ENCODE data around the gene RHBDF2.
"Not testable (repeated sequence)": the region's sequence is repeated elsewhere in the genome, so short reads cannot be mapped to it uniquely, and the experiment has no call there.

The RHBDF2 gene

DNA sequence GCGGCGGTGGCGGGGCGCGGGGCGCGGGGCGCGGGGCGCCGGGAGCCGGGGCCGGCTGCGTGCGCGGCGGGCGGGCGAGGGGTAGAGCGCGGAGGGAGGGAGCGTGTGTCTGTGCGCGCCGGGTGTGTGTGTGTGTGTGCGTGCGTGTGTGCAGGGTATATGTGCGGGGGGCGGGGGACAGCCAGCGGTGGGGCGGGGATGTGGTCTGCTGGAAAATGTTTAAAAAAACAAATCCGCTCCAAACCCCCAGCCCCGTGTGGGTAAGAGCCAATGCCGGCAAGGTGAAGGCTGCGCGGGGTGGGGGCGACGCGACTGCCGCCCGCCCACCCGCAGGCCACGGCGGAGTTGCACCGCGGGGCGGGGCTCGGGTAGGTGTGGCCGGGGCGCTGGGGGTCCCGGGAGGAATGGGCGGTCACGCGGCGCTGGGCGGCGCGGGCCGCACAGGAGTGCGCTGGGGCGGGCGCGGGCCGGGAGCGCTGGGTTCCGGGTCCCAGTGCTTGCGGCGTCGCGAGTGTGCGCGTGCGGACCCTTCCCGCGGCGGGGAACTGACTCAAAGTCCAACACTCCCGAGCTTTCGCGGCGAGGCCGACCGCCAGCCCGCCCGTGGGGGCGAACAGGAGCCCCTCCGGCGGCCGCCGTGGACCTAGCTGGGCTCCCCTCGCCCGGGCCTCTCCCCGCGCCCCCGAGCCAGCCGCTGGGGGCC lies 36.5 kb upstream of the RHBDF2 start, which contains the start of gene CYGB:
TSS of gene CYGB (minus strand) at position 132 of the 703 bp plus-strand sequence. CDS start 167 bp downstream, outside the sequence.
- DNase-seq = no peak

DNA sequence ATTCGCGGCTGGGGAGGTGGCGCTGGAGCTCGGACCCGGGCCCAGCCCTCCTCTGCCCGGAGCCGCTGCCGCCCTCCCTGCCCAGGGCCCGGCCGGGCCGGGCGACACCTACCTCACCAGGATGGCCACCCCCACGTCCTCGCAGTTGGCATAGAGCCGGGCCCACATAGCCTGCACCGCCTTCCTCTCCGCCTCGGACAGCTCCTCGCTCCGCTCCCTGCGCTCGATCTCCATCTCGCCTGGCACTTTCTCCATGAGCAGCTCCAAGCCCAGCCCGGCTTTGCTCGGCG lies 36.0 kb upstream of the RHBDF2 start:
- no peak for DNase-seq

DNA sequence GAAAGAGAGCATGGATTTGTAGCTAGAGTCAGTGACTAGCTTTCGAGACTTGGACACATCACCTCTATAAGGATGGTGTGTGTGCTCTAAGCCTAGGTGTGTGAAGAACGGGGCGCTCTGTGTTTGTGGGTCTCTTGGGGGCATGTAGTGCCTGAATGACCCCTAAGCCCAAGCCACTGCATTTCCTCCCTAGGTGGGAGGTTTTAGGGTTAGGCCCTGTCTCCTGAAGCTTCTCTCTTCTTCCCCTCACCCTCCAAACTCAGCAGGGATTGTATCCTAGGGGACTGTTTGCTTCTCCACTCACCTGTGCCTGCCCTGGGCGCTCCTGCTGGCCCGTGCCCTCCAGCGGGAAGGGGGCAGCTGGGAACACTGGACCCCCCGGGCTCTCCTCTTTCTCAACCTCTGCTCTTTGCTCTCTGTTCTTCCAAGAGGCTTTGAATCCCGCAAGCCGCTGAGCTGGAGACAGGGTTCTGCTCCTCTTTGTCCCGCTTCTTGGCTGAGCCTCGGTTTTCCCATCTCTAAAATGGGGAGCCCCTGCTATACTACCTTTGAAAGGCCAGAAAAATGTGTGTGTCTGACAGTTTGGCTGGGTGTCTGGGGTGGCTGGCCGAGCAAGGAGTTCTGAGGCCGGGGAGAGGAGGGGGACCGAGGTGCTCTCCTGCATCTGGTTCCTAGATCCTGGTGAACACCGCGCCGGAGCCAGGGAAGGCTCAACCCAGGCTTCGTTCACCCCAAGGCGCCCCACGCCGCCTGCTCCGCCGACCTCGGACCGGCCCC lies 35.5 kb upstream of the RHBDF2 start:
- DNase-seq = no peak

DNA sequence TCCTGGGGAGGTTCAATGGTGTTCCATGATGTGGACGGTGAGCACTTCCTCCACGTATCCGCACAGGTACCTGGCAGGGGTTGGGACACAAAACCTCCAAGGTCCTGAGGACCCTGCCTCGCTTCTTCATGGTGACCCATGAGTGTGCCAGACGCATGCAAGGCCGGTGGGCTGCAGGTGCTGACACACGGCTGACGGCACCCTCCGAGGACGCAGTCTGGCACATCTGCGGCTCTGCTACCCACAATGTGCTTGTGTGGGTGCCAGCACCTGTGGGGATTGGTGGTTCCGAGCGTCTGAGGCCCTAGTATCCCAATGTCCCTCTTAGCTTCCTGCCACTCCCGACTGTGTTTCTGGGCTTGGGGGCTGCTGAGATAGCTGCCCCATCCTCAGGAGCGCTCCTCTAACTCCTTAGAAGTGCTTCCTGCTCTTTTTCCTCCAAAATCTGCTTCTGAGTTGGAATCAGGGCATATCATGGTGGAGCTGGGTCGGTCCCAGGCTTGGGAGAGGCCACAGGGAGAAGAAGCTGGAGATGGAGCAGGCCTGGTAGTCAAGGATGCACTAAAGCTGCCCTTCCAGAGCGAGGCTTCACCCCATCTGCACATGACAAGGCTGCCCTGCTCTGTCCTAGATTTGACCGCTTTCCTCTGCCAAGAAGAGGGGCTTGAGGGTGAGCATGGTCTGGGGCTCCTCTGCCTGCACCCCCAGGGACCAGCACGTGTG lies 34.7 kb upstream of the RHBDF2 start:
- no peak for DNase-seq

DNA sequence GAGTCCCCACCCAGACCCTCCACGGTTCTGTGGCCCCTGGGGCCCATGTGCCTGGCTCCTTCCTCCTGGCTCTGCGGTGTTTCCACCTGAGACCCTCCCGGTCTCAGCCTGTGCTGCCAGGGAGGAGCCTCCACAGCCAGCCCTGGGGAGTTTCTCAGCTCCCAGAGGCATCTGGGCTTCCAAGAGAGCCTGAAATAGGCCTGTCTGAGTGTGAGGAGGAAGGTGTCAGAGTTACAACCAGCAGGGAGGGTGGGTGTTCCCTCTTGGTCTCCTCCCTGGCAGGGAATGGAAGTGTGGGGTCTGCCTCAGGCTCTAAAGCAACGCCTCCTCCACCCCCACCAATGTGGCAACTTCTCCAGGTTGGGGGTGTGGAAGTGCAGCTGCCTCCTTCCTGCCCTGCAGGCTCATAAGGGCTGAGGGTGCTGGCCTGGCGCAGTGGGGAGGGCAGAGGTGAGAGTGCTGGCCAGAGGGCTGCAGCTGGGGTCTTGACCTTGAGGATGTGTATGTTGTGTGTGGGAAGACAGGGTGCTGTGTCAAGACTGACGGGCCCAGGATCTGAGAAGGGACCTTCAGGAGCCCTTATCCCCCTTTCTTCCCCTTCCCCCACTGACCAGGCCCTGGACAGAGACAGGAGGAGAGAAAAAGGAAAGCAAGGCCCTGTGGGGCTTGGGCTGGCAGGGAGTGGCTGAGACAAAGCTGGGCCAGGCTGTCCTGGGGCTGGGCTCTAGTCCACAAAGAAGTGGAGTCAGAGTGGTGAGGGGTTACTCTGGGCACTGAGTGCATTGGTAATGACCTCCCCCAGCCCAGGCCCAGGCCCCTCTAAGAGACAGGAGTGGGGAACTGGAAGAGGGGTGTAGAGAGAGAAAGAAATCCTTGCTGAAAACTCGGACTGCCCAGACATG lies 33.9 kb upstream of the RHBDF2 start:
- no peak for DNase-seq

DNA sequence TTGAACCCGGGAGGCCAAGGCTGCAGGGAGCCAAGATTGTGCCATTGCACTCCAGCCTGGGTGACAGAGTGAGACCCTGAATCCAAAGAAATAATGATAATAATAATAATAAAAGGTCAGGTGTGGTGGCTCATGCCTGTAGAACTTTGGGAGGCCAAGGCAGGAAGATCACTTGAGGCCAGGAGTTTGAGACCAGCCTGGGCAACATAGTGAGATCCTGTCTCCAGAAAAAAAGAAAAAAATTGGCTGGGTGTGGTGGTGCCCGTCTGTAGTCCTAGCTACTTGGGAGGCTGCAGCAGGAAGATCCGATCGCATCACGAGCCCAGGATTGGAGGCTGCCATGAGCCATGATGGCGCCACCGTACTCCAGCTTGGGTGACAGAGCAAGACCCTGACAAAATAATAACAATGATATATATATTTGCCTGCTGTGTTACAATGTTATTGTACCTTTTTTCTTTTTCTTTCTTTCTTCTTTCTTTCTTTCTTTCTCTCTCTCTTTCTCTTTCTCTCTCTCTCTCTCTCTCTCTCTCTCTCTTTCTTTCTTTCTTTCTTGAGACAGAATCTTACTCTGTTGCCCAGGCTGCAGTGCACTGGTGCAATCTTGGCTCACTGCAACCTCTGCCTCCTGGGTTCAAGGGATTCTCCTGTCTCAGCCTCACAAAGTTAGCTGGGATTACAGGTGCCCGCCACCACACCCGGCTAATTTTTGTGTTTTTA lies 32.6 kb upstream of the RHBDF2 start:
- DNase-seq = not testable (repeated sequence)

DNA sequence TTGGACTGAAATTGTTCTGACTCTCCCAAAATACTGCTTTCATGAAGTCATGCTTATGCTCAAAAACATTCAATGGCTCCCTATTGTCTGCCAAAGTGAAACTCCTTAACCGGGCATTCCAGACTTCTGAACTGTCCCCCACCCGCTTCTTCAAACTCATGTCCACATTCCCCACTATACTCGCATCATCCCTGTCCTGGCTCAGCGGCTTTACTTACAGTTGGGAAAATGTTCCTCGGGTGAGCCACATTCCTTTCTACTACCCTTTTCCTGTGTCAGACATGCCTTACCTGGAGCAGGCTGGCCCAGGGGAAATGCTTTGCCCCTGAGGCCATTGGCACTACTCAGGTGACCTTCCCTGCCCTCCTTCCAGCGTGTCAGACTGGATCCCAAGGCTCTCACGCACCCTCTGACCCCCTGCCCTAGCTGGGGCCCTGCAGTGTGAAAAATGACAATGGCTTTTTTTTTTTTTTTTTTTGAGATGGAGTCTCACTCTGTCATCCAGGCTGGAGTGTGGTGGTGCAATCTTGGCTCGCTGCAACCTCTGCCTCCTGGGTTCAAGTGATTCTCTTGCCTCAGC lies 30.9 kb upstream of the RHBDF2 start:
- DNase-seq = no peak

DNA sequence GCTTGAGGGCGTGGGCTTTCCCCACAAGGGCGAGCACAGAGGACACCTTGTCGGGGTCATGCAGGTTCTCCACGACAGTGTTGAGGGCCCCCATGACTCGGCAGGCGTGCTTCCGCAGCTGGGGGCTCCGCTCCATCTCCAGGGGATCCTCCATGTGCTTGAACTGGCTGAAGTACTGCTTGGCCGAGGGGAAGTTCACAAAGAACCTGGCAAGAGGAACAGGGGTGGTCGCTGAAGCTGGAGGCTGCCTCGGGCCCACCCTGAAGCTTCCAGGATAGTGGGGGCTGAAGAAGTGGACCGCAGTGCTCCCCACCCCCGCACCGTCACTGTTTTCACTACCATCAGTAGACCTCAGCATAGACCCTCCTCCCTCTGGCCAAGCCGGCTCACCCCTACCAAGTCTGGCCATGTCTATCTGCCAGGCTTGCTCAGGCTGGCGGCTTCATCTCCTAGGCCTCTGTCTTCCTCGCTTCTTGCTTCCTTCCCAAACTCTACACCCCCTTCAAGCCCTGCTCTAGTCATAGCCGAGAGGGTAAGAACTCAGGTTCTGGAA lies 30.3 kb upstream of the RHBDF2 start:
- DNase-seq = no peak

DNA sequence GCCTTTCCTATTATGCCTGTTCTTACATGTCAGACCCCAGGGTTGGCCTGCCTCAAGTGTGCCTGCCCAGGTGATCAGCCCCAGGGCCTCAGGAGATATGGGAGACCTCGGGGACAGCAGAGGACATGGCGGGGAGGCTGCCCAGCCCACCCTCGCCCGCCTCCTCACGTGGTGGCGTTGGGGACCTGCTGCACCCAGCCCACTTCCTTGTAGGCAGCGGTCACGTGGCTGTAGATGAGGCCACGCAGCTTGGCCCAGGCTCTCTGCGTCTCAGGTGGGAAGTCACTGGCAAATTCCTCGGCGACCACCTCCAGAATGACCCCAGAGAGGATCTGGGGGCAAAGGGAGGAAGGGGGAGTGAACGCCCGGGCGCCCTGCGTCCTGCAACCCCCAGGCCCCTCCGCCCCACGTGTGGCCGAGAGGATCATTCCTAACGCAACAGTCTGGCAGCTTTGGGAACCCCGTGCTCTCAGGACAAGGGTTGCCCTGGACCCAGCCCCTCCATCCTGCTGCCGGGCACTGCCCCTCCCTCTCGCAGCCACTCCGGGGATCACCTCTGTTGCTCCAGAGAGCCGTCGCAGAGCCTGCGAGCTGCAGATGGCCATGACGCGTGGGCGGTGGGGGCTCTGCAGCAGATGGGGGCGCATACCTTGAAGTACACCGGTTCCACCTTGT lies 29.7 kb upstream of the RHBDF2 start:
- no peak for DNase-seq

DNA sequence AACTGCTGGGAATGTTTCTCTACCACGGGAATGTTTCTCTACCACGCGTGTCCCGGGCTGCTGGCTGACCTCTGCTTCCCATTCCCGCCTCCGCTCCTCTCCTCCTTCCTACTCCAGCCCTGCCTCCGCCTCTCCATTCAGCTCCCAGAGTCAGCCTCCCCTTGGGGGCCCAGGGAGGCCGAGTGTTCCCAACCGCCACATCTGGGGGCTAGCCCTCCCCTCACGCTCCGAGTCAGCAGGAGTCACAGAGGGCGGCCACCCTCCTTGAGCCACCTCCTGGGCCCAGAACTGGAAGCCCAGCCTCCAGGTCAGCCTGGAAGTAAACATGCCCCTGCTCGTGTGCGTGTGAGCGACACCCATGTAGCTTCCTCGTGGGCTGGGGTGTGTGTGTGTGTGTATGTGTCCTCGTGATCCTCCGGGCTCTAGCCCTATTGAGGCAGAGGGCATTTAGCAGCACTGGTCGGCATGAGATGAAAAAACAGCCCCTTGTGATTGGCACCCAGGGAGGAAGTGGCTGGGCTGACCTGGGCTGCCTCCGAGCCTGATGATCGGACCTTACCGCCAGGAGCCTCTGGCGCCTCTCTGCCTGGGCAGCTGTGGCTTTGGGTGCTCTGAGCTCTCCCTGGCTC lies 29.0 kb upstream of the RHBDF2 start:
- no peak for DNase-seq

DNA sequence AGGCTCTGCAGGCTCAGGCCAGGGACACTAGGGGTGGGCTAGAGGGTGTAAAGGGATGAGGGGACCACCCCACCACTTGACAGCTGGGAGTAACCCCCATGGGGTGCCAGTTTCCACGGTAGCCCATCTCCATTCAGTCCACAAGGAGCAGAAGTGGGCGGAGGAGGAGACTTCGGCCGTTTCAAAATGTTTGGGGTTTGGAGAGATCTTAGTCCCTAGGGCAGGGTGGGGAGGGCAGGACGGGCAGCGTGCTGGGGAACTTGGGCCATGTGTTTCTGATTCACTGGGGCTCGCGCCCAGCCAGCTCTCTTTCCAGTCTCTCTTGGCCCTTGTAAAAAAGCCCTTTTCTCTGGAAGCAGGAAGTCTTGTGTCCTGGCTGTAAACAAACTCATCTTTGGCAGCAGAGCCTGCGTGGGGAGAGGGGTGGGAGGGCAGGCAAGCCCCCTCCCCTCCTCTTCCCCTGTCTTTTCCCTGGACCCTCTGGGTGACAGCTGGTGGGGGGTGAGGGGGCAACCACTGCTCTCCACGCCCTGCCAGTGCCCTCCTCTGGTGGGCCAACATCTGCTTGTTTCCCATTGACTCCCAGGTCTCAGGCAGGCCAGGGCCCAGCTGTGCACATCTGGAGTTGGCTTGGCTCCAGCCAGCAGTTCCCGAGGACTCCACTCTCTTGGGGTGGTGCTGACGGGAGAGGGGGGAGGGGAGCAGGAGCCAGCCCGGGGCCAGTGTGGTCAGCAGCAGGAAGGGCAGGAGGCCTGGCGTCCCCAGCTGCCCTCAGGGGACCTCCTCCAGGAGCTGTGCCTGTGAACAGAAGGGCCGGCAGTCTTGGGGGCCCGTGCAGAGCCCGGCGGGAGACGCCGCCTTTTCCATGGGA lies 28.2 kb upstream of the RHBDF2 start:
- no peak for DNase-seq

DNA sequence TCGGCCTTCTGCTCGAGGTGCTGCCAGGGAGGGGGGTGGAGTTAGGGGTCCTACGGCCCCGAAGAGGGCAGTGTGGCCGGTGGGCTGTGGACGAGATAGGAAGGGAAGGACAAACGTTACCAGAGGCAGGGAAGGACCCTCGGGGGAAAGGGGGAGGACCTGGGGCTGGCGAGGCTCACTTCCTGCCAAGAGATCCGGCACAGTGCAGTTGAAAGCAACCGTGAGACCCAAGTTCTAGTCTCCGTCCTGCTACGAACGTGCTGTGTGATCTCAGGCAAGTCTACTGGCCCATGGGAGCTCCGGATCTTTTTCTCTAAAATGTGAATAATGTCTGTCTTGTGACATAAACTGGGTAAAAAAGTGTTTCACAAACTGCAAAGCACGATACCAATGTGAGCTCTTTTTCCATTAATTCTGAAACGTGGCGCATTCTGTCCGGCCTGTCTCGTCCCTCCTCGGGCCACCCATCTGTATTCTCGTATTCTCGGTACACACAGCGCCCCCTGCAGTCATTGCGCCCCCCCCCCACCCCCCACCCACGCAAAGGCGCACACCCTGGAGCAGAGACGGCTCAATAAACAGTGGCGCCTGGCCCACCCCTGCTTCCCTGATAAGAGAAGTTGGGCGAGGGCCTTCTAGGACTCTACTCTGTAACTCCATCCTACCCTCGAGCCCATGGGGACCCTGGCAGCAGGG lies 27.5 kb upstream of the RHBDF2 start:
- DNase-seq = no peak

DNA sequence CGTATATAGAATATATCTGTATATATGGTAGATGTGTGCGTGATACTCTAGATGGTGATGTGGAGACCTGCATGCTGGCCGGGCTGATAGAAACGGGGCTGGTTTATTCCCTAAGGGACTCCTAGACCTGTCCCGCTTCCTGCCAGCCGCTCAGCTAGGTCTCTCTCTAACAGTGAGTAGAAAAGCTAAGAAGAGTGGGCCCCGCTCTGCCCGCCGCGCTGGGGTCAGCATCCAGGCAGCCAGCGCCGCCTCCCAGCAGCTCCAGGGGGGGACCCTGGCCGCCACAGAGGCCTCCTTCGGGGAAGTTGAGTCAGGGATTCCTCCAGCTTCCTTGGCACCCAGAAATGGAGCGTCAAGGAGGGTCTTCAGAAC lies 26.9 kb upstream of the RHBDF2 start:
- no peak for DNase-seq

DNA sequence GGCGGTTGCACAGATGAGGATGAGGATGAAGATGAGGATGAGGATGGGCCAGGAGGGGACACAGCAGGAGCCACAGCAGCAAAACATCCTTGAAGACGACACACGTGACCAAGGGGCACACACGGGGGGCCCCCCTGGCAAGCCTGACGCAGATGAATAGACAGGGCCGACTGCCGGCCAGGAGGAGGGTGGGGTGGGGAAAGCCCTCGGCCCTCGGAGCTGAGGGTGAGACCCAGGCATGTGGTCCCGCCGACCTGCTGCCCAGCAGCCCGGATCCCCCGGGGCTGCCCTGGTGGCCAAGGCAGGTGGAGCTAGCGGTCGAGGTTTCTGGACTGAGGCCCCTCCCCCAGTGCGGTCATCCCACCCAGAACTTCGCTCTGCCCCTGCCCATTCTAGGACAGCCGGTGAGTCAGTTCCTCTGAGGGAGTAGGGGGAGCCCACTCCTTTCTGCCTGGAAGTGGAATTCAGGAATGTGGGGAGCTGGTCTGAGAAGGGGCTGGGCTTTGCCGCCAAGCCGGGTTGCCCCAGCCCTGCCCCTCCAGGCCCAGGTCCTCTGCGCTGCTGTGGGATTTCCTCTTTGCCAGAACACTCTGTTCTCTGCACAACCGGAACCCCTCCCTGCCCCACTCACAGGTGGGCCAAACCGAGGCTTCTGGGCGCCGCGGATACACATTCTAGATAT lies 26.3 kb upstream of the RHBDF2 start:
- DNase-seq = no peak

DNA sequence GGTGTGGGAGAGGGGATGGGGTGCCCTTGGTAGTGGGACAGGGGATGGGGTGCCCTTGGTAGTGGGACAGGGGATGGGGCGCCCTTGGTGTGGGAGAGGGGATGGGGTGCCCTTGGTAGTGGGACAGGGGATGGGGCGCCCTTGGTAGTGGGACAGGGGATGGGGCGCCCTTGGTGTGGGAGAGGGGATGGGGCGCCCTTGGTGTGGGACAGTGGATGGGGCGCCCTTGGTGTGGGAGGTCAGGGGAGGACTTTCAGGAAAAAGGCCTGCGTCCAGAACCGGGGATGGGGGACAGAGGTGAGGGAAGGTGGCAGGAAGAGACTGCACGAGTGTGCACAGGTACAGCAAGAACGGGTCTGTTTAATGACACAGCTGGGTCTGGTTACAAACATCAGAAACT lies 25.8 kb upstream of the RHBDF2 start:
- DNase-seq = not testable (repeated sequence)

DNA sequence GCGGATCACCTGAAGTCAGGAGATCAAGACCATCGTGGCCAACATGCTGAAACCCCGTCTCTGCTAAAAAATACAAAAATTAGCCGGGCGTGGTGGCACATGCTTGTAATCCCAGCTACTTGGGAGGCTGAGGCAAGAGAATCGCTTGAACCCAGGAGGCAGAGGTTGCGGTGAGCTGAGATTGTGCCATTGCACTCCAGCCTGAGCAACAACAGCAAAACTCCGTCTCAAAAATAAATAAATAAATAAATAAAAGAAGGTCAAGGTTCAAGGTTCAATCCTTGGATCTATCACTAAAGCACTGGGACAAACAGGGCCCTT lies 24.2 kb upstream of the RHBDF2 start:
- not testable (repeated sequence) for DNase-seq

DNA sequence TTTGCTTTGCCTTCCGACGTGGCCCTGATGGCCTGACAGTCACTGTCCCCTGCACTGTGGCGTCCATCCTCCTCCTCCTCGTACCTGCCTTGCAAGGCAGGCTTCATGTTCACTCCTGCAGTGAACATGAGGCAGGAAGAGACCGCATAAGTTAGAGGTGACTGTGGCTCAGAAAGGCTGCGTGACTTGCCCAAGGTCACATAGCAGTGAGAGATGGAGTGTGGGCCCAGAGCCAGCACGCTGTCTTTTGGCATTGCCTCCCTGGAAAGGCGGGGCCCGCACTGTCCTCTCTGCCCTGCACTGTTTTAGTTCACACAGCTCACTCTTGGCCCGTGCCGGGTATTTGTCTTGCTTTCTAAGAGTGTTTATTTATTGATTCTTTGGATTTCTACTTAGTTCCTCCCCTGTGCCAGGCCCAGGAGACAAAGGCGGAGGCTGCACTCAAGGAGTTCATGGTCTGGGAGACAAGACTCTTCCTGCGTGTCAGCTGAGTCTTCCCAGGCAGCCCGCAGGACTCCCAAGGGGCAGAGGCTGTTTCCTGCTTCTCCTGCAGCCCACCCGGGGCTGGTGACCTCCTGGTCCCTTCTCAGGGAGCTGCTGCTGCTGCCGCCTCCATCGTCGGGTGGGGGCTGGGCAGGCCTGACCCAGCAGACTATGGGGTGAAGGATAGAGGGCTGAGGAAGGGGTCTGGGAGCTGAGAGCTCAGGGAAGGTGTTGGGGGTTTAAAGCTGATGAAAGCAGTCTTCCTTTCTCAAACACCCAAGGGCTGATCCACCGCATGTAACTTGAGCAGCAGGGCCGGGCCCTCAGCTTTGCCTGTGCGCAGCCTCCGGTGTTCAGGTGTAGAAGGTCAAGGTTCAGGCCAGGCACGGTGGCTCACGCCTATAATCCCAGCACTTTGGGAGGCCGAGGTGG lies 23.6 kb upstream of the RHBDF2 start:
- no peak for DNase-seq
